ENCODE results near the gene PRLR. TPM values are rescaled to one million over a fixed set of nuclear protein-coding genes. Genes with fewer than 3 reads are reported as not detected.

Gene PRLR
- total RNA-seq, 1 donor from 2014 or later, result 13.3 TPM

- intact Hi-C loops (cut with DNase I), result no loop called here
Observed at GRCh38 chr5:35233601-35234000, 3.3 kb upstream of the PRLR start.

DNA sequence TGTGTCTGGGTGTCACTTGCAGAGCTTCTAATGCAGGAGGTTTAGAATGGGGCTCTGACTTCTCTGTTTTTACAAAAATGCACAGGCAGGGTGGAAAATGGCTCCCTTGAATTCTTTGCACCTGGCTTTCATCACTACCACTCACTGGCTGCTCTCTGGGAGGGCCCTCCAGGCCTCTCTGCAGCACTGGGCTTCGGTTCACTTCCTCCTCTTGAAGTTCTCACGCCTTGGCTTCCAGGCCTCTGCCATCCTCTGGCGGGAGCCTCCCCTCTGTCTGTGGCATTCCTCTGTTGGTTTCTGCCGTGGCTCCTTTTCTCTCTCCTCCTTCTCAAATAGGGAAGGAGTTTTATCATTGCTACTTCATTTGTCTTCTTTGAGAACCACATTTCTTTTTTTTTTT, 2.8 kb upstream of the PRLR start:
- Histone ChIP-seq H3K27me3 (no peaks in the 10 kb centered on the region), H3K9me3 (no peaks in the 10 kb centered on the region), H3K4me1 (peaks cover 18% of the 10 kb centered on the region), H3K27ac (no peak overlapping the region), H3K36me3 (no peaks in the 10 kb centered on the region), H3K4me3 (no peak overlapping the region)
- TF ChIP-seq, protein P1, sequence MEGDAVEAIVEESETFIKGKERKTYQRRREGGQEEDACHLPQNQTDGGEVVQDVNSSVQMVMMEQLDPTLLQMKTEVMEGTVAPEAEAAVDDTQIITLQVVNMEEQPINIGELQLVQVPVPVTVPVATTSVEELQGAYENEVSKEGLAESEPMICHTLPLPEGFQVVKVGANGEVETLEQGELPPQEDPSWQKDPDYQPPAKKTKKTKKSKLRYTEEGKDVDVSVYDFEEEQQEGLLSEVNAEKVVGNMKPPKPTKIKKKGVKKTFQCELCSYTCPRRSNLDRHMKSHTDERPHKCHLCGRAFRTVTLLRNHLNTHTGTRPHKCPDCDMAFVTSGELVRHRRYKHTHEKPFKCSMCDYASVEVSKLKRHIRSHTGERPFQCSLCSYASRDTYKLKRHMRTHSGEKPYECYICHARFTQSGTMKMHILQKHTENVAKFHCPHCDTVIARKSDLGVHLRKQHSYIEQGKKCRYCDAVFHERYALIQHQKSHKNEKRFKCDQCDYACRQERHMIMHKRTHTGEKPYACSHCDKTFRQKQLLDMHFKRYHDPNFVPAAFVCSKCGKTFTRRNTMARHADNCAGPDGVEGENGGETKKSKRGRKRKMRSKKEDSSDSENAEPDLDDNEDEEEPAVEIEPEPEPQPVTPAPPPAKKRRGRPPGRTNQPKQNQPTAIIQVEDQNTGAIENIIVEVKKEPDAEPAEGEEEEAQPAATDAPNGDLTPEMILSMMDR (IDR thresholded peaks at IDR 0.05), result no peak
- TF ChIP-seq POLR2A (IDR thresholded peaks at IDR 0.05) (no peak), POLR2AphosphoS5 (IDR thresholded peaks at IDR 0.05; ENCODE audit: insufficient read depth in 1 of 2, low read depth in 1 of 2) (no peak)
- DNase-seq (ENCODE audit: extremely low spot score in 2 of 2), result no peak
- intact Hi-C loops (cut with DNase I), result no loop called here

More at GRCh38 chr5:35233601-35234000, 3.3 kb upstream of the PRLR start:
- DNase-seq (ENCODE audit: extremely low spot score in 2 of 2), result no peak
- Histone ChIP-seq H3K9me3 (no peaks in the 10 kb centered on the region), H3K36me3 (no peaks in the 10 kb centered on the region), H3K27ac (no peak overlapping the region), H3K4me3 (no peak overlapping the region), H3K4me1 (peaks cover 18% of the 10 kb centered on the region), H3K27me3 (no peaks in the 10 kb centered on the region)
- no peak for TF ChIP-seq POLR2A (IDR thresholded peaks at IDR 0.05)
- TF ChIP-seq, protein P1 (IDR thresholded peaks at IDR 0.05), result no peak
- TF ChIP-seq POLR2AphosphoS5 (IDR thresholded peaks at IDR 0.05; ENCODE audit: insufficient read depth in 1 of 2, low read depth in 1 of 2), result no peak

DNA sequence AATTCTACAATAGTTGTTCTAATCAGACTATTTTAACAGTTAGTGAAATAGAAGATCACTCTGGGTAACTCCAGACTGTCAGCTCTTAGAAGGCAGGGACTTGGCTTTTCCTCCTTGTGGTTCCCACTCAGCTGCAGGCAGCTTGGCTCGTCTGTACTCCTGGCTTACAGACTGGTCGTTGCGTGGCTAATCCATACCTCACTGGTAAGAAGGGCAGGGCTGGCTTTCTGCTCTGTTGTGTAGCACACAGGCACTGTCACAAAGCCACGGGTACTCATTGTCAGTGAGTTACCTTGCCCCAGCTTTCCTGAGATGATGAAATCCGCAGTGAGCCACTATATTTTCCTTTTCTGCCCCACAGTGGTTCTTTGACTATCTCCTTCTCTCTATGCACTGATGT, 1.8 kb upstream of the PRLR start:
- H3K27me3 ChIP-seq, result no peaks in the 10 kb centered on the region
- DNase-seq (ENCODE audit: extremely low spot score in 2 of 2), result no peak
- H3K4me3 ChIP-seq, result no peak overlapping the region
- intact Hi-C loops (cut with DNase I), result no loop called here
- H3K4me1 ChIP-seq, result peaks cover 25% of the 10 kb centered on the region
- no peak overlapping the region for H3K27ac ChIP-seq
- no peaks in the 10 kb centered on the region for H3K9me3 ChIP-seq
- TF ChIP-seq, protein P1 (IDR thresholded peaks at IDR 0.05), result no peak
- TF ChIP-seq POLR2AphosphoS5 (IDR thresholded peaks at IDR 0.05; ENCODE audit: insufficient read depth in 1 of 2, low read depth in 1 of 2), result no peak
- no peak for TF ChIP-seq POLR2A (IDR thresholded peaks at IDR 0.05)
- H3K36me3 ChIP-seq, result no peaks in the 10 kb centered on the region

DNA sequence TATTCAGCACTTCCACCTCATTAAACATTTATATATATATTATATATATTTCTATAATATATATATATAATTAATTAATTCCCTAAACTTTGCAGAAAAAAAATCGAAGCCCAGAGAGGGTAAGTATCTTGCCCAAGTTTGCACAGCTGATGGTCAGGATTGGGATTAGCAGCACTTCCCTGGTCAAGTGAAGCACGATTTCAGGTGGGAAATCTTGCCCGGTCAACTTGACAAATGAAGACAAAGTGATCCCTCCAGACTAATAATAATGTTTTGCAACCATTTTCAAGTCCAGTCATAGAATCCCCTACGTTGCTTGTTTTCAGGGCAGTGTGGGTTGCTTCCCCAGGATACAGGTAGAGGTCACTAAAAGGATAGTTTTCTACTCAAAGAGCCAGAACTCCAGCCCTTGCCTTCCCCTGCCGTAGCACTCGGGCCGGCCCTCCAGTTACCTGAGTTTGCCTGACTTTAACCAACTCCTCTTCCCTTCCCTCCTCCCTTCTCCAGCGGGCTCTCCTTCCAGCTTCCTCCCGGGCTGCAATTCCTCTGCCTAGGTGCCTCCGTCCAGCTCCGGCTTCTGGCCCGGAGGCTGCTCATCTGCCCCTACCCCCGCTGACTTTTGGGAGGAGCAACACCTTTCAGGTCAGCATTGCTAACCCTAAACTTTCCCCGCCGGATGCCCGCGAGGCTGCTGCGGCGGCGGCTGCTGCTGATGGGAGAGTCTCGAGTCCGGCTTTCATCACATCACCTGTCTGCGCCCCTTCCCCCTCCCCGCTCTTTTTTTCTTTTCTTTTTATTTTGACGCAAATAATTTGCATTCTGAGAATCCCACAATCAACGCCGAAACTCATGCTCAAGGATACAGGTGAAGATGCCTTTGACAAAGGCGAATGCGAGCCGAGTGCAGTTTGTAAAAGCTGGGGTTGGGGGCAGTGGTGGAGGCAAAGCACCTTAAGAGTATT, 930 bp downstream of the PRLR start:
- Histone ChIP-seq H3K9me3 (no peaks in the 10 kb centered on the region), H3K27me3 (no peaks in the 10 kb centered on the region), H3K27ac (peak overlapping the region; percentile 82), H3K36me3 (no peaks in the 10 kb centered on the region), H3K4me1 (peaks cover 34% of the 10 kb centered on the region), H3K4me3 (peak overlapping the region; percentile 52 to 60)
- DNase-seq (ENCODE audit: extremely low spot score in 2 of 2), result no peak
- no peak for TF ChIP-seq POLR2AphosphoS5 (IDR thresholded peaks at IDR 0.05; ENCODE audit: insufficient read depth in 1 of 2, low read depth in 1 of 2)
- no peak for TF ChIP-seq POLR2A (IDR thresholded peaks at IDR 0.05)
- intact Hi-C loops (cut with DNase I), result no loop called here

DNA sequence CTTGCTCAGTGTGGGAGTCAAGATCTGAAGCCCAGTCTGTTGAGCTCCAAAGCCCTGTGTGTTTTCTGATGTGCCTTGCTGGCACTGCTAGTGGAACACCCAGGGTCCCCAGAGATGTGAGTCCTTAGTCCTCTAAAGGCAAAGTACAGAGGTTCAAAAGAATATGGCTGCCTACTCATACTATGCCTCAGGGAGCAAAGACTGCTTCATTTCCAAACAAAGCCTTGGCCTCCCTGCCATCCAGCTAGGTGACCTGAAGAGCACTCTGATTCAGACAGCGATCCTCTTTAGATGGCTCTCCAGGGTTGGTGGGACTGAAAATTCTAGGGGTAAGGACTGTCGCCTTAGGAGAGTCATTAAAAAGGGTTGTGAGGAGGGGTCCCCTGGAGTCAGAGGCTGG, 2.0 kb downstream of the PRLR start:
- H3K27ac ChIP-seq, result peak overlapping the region; percentile 46
- H3K27me3 ChIP-seq, result no peaks in the 10 kb centered on the region
- no peaks in the 10 kb centered on the region for H3K9me3 ChIP-seq

More for the DNA sequence above, 2.0 kb downstream of the PRLR start:
- Histone ChIP-seq H3K4me3 (peak overlapping the region in 1 of 2 donors; percentile 52), H3K4me1 (peaks cover 37% of the 10 kb centered on the region), H3K36me3 (no peaks in the 10 kb centered on the region)
- intact Hi-C loops (cut with DNase I), result no loop called here
- no peak for DNase-seq (ENCODE audit: extremely low spot score in 2 of 2)
- TF ChIP-seq, protein P1 (IDR thresholded peaks at IDR 0.05), result no peak
- TF ChIP-seq POLR2A (IDR thresholded peaks at IDR 0.05) (no peak), POLR2AphosphoS5 (IDR thresholded peaks at IDR 0.05; ENCODE audit: insufficient read depth in 1 of 2, low read depth in 1 of 2) (no peak)
